ENCODE data around the gene ATP6V0A1.
A peak's percentile ranks its signal among the peaks of the same experiment; 100 is the strongest.
"Not testable (repeated sequence)": the region's sequence is repeated elsewhere in the genome, so short reads cannot be mapped to it uniquely, and the experiment has no call there.

Gene ATP6V0A1

GRCh38 chr17:42436391-42436790 lies 22.3 kb upstream of the ATP6V0A1 start:
- DNase-seq (ENCODE audit: low spot score): no peak
- FAIRE-seq: no peak

GRCh38 chr17:42438600-42439567 lies 19.8 kb upstream of the ATP6V0A1 start:
- DNase-seq (ENCODE audit: low spot score) (no peak), FAIRE-seq (no peak)

- FAIRE-seq (no peak), DNase-seq (ENCODE audit: low spot score) (no peak)
Measured at GRCh38 chr17:42441371-42442195, 17.1 kb upstream of the ATP6V0A1 start.

- FAIRE-seq (no peak), DNase-seq (ENCODE audit: low spot score) (no peak)
Measured at GRCh38 chr17:42442196-42442565, 16.5 kb upstream of the ATP6V0A1 start.

GRCh38 chr17:42449176-42449575 lies 9.5 kb upstream of the ATP6V0A1 start:
- not testable (repeated sequence) for DNase-seq (ENCODE audit: low spot score); FAIRE-seq

GRCh38 chr17:42449838-42450237 lies 8.8 kb upstream of the ATP6V0A1 start:
- not testable (repeated sequence) for FAIRE-seq; DNase-seq (ENCODE audit: low spot score)

GRCh38 chr17:42451270-42451669 lies 7.4 kb upstream of the ATP6V0A1 start:
- DNase-seq (ENCODE audit: low spot score); FAIRE-seq: not testable (repeated sequence)

GRCh38 chr17:42453439-42453838 lies 5.2 kb upstream of the ATP6V0A1 start:
- DNase-seq (ENCODE audit: low spot score): no peak
- FAIRE-seq: no peak

- FAIRE-seq; DNase-seq (ENCODE audit: low spot score): not testable (repeated sequence)
Measured at GRCh38 chr17:42454987-42455386, 3.7 kb upstream of the ATP6V0A1 start.

GRCh38 chr17:42456223-42457106 lies 2.2 kb upstream of the ATP6V0A1 start:
- FAIRE-seq (peak; percentile 79), DNase-seq (ENCODE audit: low spot score) (peak; percentile 47)

GRCh38 chr17:42457107-42457792 lies 1.4 kb upstream of the ATP6V0A1 start:
- DNase-seq (ENCODE audit: low spot score): no peak
- no peak for FAIRE-seq

GRCh38 chr17:42459256-42459800 lies 650 bp downstream of the ATP6V0A1 start:
- no peak for FAIRE-seq
- peak; percentile 7 for DNase-seq (ENCODE audit: low spot score)

- FAIRE-seq (peak; percentile 40), DNase-seq (ENCODE audit: low spot score) (peak; percentile 39)
Measured at GRCh38 chr17:42459801-42460281, 1.2 kb downstream of the ATP6V0A1 start.

GRCh38 chr17:42460371-42460770 lies 1.7 kb downstream of the ATP6V0A1 start:
- DNase-seq (ENCODE audit: low spot score) (no peak), FAIRE-seq (no peak)

GRCh38 chr17:42463976-42464400 lies 5.3 kb downstream of the ATP6V0A1 start:
- FAIRE-seq (peak; percentile 89), DNase-seq (ENCODE audit: low spot score) (peak; percentile 54)

- no peak for FAIRE-seq
- DNase-seq (ENCODE audit: low spot score): no peak
Measured at GRCh38 chr17:42467889-42468288, 9.2 kb downstream of the ATP6V0A1 start.

- FAIRE-seq (no peak), DNase-seq (ENCODE audit: low spot score) (peak; percentile 23)
Measured at GRCh38 chr17:42472709-42473521, 14.2 kb downstream of the ATP6V0A1 start.

- DNase-seq (ENCODE audit: low spot score) (no peak), FAIRE-seq (no peak)
Measured at GRCh38 chr17:42474276-42474675, 15.6 kb downstream of the ATP6V0A1 start.

GRCh38 chr17:42475121-42475520 lies 16.4 kb downstream of the ATP6V0A1 start:
- DNase-seq (ENCODE audit: low spot score): no peak
- FAIRE-seq: no peak

Measured in RCC 7860 (cell line).